ENCODE results near the gene RBMS3.

Gene RBMS3

GRCh38 chr3:29279286-29279685 lies 1.6 kb upstream of the RBMS3 start:
- DNase-seq, result no peak

- no peak for DNase-seq
Measured at GRCh38 chr3:29279806-29280205, 1.1 kb upstream of the RBMS3 start.

GRCh38 chr3:29281094-29281343 lies 148 bp downstream of the RBMS3 start:
- no peak for DNase-seq

GRCh38 chr3:29281344-29282241 lies 722 bp downstream of the RBMS3 start:
- no peak for DNase-seq

- no peak for DNase-seq
Measured at GRCh38 chr3:29282427-29283230, 1.8 kb downstream of the RBMS3 start.

DNA sequence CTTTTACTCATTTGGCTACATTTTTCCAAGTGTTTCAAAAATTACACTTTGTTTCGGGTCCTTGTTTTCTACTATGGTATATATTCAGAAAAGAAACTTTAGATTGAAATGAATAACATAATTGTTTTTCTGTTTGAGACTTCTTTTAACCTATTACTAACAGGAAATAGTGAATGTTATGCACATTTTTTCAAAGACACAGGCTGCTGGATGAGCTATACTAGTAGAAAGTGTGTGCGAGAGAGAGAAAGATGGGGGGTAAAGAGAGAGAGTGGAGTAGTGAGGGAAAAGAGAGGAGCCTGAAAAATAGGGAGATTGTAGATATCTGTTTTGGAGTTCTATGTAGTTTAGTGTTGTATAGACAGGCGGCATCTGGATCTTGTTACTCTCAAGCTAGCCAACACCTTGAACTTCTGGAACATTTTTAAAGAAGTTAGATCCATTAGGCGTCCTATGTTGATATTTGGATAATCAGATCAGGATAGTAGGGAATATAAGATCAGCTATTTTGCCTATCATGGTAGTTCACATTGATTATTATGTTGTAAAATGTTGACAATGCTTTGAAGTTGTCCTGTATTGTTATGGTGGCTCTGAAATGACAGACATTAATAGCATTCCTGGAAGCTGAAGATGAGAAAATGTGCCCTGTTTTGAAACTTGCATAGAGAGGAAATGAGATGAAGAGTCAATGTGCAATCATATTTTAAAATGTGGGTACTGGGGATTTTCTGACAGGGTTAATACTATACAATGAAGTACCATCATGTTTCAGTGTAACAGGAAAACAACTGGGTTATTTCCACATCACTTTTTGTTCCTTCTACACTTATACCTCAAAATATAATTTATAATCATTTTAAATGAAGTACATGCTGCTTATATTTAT lies 2.6 kb downstream of the RBMS3 start:
- DNase-seq, result no peak

- DNase-seq, result no peak
Measured at GRCh38 chr3:29284497-29284896, 3.6 kb downstream of the RBMS3 start.

- no peak for DNase-seq
Measured at GRCh38 chr3:29285471-29286071, 4.7 kb downstream of the RBMS3 start.

DNA sequence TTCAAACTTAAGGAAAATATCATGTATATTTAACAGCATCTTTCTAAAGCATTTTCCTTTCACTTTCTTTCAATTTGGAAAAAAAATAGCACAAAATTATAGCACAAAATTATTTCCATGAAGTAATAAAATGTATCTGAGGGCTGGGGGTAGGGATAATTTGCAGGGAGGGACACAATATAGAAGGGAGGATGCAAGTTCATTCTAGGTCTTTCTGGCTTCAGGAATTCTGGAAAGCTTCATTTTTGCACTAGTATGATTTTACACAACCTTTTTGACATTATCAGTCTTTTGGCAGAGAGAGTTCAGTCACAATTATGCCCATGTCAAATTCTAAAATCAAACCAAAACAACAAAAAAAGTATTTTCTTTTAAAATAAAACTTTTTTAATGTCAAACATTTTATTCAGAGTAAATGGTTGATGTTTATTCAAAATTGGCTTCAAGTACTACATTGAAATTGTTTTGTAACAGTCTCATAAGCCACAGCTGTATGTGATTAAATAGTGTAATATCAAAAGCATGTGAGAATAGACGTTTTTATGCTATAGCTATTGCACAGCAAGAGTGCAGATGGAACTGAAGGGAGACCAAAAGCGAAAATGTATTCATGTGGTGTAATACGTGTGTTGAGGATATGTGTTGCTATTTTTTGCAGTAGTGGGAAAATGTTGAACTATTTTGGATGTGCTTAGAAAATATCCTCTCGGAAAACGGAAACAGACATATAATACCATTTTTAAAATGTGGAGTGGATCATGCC lies 5.8 kb downstream of the RBMS3 start:
- no peak for DNase-seq

DNA sequence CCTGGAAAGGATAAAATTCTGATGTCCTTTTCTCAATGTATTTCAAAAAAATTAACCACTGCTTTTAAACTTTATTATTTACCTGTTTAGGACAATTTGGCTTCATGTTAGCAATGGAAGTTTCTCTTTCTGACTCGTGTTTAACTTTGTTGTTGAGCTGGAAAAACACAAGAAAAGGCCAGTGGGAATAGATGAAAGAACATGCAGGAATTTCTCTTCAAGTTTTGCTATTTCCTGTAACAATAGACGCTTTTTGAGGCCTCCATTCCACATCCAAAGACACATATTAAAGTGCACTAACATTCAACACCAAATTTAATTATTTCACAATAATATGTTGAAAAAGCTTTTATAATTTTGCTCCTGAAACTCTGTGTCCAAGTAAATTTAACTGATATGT lies 9.7 kb downstream of the RBMS3 start:
- no peak for DNase-seq

DNA sequence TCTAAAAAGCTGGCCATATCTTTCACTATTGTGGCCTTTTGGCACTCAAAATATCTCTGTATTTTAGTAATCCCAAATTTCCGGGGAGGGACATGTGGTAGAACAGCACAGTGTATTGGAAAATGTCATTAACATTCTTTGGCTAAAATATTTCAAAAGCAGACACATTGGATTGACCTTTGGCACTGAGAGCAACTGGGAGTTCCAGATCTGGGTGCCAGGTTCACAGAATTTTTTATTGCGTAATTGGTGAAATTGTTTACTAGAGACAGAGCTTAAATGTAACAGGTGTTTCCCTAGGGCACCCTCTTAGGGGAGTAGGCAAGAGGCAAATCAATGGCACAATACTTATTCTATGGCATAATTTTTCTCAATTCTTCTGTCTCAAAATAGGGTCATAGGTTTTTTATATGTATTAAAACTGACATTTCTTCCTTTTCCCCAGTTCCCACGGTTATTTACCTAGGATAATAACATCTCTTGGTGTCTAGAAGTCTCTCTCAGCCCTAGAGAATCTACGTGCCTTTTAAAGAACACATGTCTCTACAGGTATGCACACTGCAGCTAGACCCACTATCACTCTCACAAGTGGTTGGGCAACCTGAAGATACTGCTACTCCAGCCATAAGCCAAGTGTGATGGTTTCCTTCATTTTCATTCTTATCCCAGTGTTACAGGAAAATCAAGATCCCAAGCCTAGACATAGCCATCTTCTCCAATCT lies 10.6 kb downstream of the RBMS3 start:
- DNase-seq, result no peak

- no peak for DNase-seq
Measured at GRCh38 chr3:29291982-29292363, 11.1 kb downstream of the RBMS3 start.

- no peak for DNase-seq
Measured at GRCh38 chr3:29293421-29293820, 12.6 kb downstream of the RBMS3 start.

- no peak for DNase-seq
Measured at GRCh38 chr3:29297998-29298397, 17.1 kb downstream of the RBMS3 start.

DNA sequence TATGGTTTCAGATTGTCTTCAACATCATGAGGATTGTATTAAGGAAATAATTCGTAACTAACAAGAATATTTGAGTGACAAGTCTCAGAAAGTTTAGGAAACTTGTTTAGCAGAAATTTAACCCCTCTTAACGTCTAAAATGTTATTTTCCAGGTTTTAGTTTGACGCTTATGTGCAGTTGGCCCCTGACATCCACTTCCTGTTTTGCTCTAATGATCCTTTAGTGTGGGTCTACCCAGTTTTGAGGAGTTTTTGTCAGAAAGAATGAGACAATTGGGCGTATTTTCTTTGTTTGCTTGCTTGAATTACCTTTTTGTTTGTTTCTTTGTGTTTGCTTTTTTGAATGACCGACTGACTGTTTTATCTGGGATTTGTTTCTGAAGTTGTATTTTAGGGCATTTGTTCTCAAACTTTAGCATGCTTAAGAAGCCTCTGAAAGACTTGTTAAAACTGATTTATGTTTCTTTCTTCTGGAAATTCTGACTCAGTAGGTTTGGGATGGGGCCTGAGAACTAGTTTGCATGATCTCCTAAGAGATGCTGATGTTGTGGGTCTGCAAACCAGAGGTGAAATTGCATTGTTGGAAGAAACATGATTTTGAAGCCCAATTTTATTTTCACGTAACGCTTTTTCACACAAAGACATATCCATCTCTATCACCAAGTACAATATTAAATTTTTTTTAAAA lies 20.6 kb downstream of the RBMS3 start:
- no peak for DNase-seq

DNA sequence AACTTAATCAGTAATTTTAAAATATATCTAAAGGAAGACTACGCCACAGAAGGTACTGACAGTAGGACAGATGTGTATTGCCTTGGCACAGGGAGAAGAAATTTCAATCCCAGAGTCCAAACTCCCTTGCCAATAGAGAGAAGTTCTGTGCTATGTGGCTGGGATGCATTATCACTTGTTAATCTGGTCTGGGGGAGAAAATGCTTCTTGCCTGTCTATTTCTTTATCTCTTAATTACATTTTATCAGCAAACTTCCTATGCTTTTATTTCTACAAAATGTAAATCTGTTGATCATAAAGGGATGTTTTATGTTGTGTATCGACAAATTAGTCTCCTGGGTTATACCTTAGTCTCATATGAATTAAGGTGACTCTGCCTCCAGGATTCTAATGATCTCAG lies 21.7 kb downstream of the RBMS3 start:
- DNase-seq, result no peak

- no peak for DNase-seq
Measured at GRCh38 chr3:29307295-29307694, 26.4 kb downstream of the RBMS3 start.

DNA sequence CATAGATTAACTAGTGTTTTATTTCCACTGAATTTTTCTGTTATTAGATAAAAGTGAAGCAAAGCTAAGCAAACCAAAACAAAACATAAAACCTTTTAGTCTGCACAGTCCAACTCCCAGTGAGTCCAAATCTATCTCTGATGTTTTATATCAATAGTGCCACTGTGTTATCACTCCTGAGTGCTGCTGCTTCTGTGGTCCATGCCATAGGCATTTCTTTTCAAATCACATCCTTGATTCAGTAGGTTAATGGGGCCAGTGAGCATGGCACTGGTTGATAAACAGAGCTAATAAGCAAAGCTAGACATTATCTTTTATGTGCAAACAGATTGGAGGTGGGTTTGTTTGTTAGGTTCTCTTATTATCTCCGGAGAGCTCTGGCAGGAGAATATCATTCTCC lies 30.0 kb downstream of the RBMS3 start:
- DNase-seq, result no peak

GRCh38 chr3:29311795-29312194 lies 30.9 kb downstream of the RBMS3 start:
- DNase-seq, result no peak

DNA sequence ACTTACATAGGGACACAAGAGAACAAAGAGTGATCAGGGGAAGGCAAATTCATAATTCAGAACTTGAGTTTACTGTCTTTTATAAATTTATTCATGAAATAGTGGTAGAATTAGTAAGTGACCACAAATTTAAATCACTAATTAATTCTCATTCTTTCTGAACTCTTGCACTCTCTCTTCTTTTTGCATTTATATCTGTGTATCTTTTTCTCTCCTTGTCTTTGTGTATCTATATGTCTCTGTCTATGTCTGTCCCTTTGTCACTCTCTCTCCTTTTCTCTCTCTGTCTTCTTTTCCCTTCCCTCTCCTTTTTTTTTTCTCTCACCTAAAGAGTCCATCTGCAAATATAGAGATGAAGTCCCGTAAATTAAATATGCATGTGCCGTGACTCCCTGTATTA lies 31.5 kb downstream of the RBMS3 start:
- DNase-seq, result no peak

- DNase-seq, result no peak
Measured at GRCh38 chr3:29312960-29313452, 32.1 kb downstream of the RBMS3 start.

Measured in GDM1 (cell line).